H9 (cell line): ENCODE measurements around the gene ADARB2. TPM values are rescaled to one million over a fixed set of nuclear protein-coding genes. Genes with fewer than 3 reads are reported as not detected.

ENCODE experiments used
- DNase-seq: peaks from one replicate; pipeline ENCODE4 v3.0.0-alpha.2; 2017
- H2AFZ ChIP-seq: one replicate; pipeline ENCODE4 v1.6.1; 2013; ENCODE audit warnings: mild to moderate bottlenecking, low read length, control low read depth, moderate library complexity
- H2AK5ac ChIP-seq: 2 replicates; pipeline ENCODE4 v1.6.1; 2013; ENCODE audit warnings: low read length, control low read depth, mixed read lengths; ENCODE audit not compliant: insufficient read length
- H2BK120ac ChIP-seq: one replicate; pipeline ENCODE4 v1.6.1; 2013; ENCODE audit warnings: low read depth, mild to moderate bottlenecking, low read length, control low read depth, inconsistent platforms; ENCODE audit not compliant: poor library complexity, severe bottlenecking
- H2BK12ac ChIP-seq: 2 replicates; pipeline ENCODE4 v1.6.1; 2013; ENCODE audit warnings: low read length, control low read depth, mixed read lengths, low read depth; ENCODE audit not compliant: insufficient read length
- H2BK15ac ChIP-seq: 2 replicates; pipeline ENCODE4 v1.6.1; 2013; ENCODE audit warnings: low read depth, low read length, control low read depth
- H2BK20ac ChIP-seq: one replicate; pipeline ENCODE4 v1.6.1; 2013; ENCODE audit warnings: low read depth, mild to moderate bottlenecking, low read length, control low read depth, inconsistent platforms; ENCODE audit not compliant: poor library complexity, severe bottlenecking
- H2BK5ac ChIP-seq: 2 replicates; pipeline ENCODE4 v1.6.1; 2013; ENCODE audit warnings: low read length, control low read depth, mixed read lengths; ENCODE audit not compliant: insufficient read length
- H3K14ac ChIP-seq: 2 replicates; pipeline ENCODE4 v1.6.1; 2013; ENCODE audit warnings: low read length, control low read depth; ENCODE audit not compliant: insufficient read depth
- H3K18ac ChIP-seq: 2 replicates; pipeline ENCODE4 v1.6.1; 2013; ENCODE audit warnings: low read depth, mild to moderate bottlenecking, mixed read lengths, low read length, control low read depth; ENCODE audit not compliant: insufficient read length
- H3K23ac ChIP-seq: 2 replicates; pipeline ENCODE4 v1.6.1; 2013; ENCODE audit warnings: low read length, control low read depth, mixed read lengths, low read depth; ENCODE audit not compliant: insufficient read length
- H3K23me2 ChIP-seq: 2 replicates; pipeline ENCODE4 v1.6.1; 2013; ENCODE audit warnings: low read depth, mild to moderate bottlenecking, mixed read lengths, low read length, control low read depth; ENCODE audit not compliant: insufficient read length, poor library complexity, severe bottlenecking
- H3K27ac ChIP-seq: 2 replicates; pipeline ENCODE4 v1.5.1; 2013; ENCODE audit warnings: low read length, control low read depth, mixed read lengths, low read depth; ENCODE audit not compliant: insufficient read length
- H3K27me3 ChIP-seq: 2 replicates; pipeline ENCODE4 v1.6.1; 2013; ENCODE audit warnings: low read length, control low read depth, inconsistent platforms; ENCODE audit not compliant: insufficient read depth
- H3K4ac ChIP-seq: 2 replicates; pipeline ENCODE4 v1.6.1; 2013; ENCODE audit warnings: low read depth, mild to moderate bottlenecking, control low read depth, inconsistent platforms, low read length, moderate library complexity
- H3K4me1 ChIP-seq: 2 replicates; pipeline ENCODE4 v1.6.1; 2013; ENCODE audit warnings: low read length, control low read depth, inconsistent platforms; ENCODE audit not compliant: insufficient read depth
- H3K4me2 ChIP-seq: 2 replicates; pipeline ENCODE4 v1.6.1; 2013; ENCODE audit warnings: low read length, control low read depth, mixed read lengths; ENCODE audit not compliant: insufficient read length, insufficient read depth
- H3K56ac ChIP-seq: 2 replicates; pipeline ENCODE4 v1.6.1; 2013; ENCODE audit warnings: low read depth, mild to moderate bottlenecking, mixed read lengths, low read length, control low read depth; ENCODE audit not compliant: insufficient read length
- H3K79me1 ChIP-seq: 2 replicates; pipeline ENCODE4 v1.6.1; 2013; ENCODE audit warnings: low read depth, mild to moderate bottlenecking, moderate library complexity, low read length, control low read depth, inconsistent platforms; ENCODE audit not compliant: insufficient read depth, poor library complexity, severe bottlenecking
- H3K79me2 ChIP-seq: 2 replicates; pipeline ENCODE4 v1.6.1; 2013; ENCODE audit warnings: low read length, control low read depth, inconsistent platforms; ENCODE audit not compliant: insufficient read depth
- H3K9ac ChIP-seq: 2 replicates; pipeline ENCODE4 v1.6.1; 2013; ENCODE audit warnings: low read length, control low read depth, mixed read lengths; ENCODE audit not compliant: insufficient read length; ENCODE audit errors: extremely low read depth
- H3K9me3 ChIP-seq: one replicate; pipeline ENCODE4 v1.6.1; 2013; ENCODE audit warnings: low read depth, low read length, inconsistent platforms; ENCODE audit not compliant: control insufficient read depth
- H3T11ph ChIP-seq: one replicate; pipeline ENCODE4 v1.6.1; 2013; ENCODE audit warnings: mild to moderate bottlenecking, low read length, control low read depth, inconsistent platforms
- H4K20me1 ChIP-seq: one replicate; pipeline ENCODE4 v1.6.1; 2013; ENCODE audit not compliant: control insufficient read depth, insufficient read length, insufficient read depth
- H4K5ac ChIP-seq: 2 replicates; pipeline ENCODE4 v1.6.1; 2013; ENCODE audit warnings: low read depth, mild to moderate bottlenecking, mixed read lengths, low read length, control low read depth; ENCODE audit not compliant: insufficient read length
- H4K8ac ChIP-seq: replicated peaks from 2 replicates; pipeline ENCODE4 v1.6.1; 2013; ENCODE audit warnings: low read length, control low read depth, mixed read lengths, low read depth; ENCODE audit not compliant: insufficient read length
- H4K91ac ChIP-seq: 2 replicates; pipeline ENCODE4 v1.6.1; 2013; ENCODE audit warnings: low read depth, mild to moderate bottlenecking, moderate library complexity, mixed read lengths, low read length, control low read depth; ENCODE audit not compliant: insufficient read length
- H3K27ac Mint-ChIP-seq, 3 experiments: 2 replicates in 2 of 3; 3 replicates in 1 of 3; pipeline ENCODE4 v1.8.0; 2020 to 2021; ENCODE audit warnings: mixed read lengths in 3 of 3, mild to moderate bottlenecking in 1 of 3, moderate library complexity in 1 of 3
- H3K27me3 Mint-ChIP-seq: 2 replicates; pipeline ENCODE4 v1.8.0; 2021; ENCODE audit warnings: low read depth, mild to moderate bottlenecking, moderate library complexity, mixed read lengths
- H3K36me3 Mint-ChIP-seq, 3 experiments: 2 replicates in 2 of 3; 3 replicates in 1 of 3; pipeline ENCODE4 v1.8.0; 2020 to 2021; ENCODE audit warnings: low read depth in 3 of 3, mixed read lengths in 3 of 3; ENCODE audit not compliant: insufficient read depth in 1 of 3
- H3K4me1 Mint-ChIP-seq, 2 experiments: 2 replicates each; pipeline ENCODE4 v1.8.0; 2020; ENCODE audit warnings: mixed read lengths in 2 of 2
- H3K4me3 Mint-ChIP-seq, 2 experiments: 2 replicates in 1 of 2; 3 replicates in 1 of 2; pipeline ENCODE4 v1.8.0; 2020 to 2021; ENCODE audit warnings: mild to moderate bottlenecking in 2 of 2, mixed read lengths in 2 of 2, moderate library complexity in 1 of 2
- H3K9me3 Mint-ChIP-seq, 2 experiments: 2 replicates in 1 of 2; 3 replicates in 1 of 2; pipeline ENCODE4 v1.8.0; 2020; ENCODE audit warnings: mild to moderate bottlenecking in 2 of 2, mixed read lengths in 2 of 2, moderate library complexity in 1 of 2
- WGBS: extraction: QIAGEN DNeasy Blood & Tissue Kit; methylation state at CpG from one replicate; pipeline ENCODE4 v1.1.7; 2013; ENCODE audit warnings: missing lambda C conversion rate, low lambda C conversion rate, mixed read lengths; ENCODE audit not compliant: insufficient read length; ENCODE audit errors: extremely low coverage; 5-methylcytosine and 5-hydroxymethylcytosine counted together
- total RNA-seq: library from RNA; stranded (reverse); gene quantifications from 2 replicates; pipeline ENCODE4 v1.2.1, GENCODE V29; 2021
- TF ChIP-seq, protein P1 (sequence below): fragments of 200-600 bp; sonication (generic); conservative IDR thresholded peaks from 3 replicates; pipeline ENCODE4 v1.8.0; 2021; ENCODE audit warnings: antibody characterized with exemption, mild to moderate bottlenecking

The ADARB2 gene
- total RNA-seq, 1 experiment from 2014 or later, result 0.87 TPM

DNA sequence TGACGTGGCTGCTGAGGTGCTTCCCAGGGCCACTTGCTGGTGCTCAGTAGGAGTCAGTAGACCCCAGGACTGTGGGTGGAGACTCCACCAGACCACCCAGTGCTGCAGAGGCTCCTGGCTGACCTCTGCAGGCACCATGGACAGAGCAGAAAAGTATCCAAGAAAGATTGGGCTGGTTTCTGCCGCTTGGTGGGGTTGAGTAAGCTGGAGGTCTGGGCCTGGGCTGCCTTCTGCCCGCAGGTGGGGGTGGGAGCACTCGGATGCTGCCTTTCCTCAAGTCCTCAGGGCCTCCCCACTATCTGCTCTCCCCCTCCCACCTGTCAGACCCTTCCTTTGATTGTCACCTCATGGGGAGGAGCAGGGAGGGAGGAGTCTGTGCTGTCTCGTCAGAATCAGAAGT, 589.5 kb downstream of the ADARB2 start:
- Histone ChIP-seq H2BK5ac (no peak overlapping the region), H3K27ac (no peak overlapping the region), H3K9me3 (no peaks in the 10 kb centered on the region), H3K23me2 (no peaks in the 10 kb centered on the region), H4K5ac (no peak overlapping the region), H4K20me1 (no peaks in the 10 kb centered on the region), H3K27me3 (no peaks in the 10 kb centered on the region), H3K79me1 (no peaks in the 10 kb centered on the region), H3K18ac (no peak overlapping the region), H2BK20ac (no peak overlapping the region), H2AFZ (no peak overlapping the region), H3K9ac (no peak overlapping the region), H3T11ph (no peak overlapping the region), H3K79me2 (no peaks in the 10 kb centered on the region), H3K4ac (no peak overlapping the region), H2AK5ac (no peak overlapping the region), H3K56ac (no peak overlapping the region), H2BK12ac (no peak overlapping the region), H3K4me2 (no peak overlapping the region), H3K14ac (no peak overlapping the region), H4K8ac (no peak overlapping the region), H4K91ac (no peak overlapping the region), H3K23ac (no peak overlapping the region), H3K4me1 (no peaks in the 10 kb centered on the region), H2BK120ac (no peak overlapping the region), H2BK15ac (no peak overlapping the region)
- WGBS, result no CpG with 5 or more reads among the region's 5 CpGs
- H3K4me3 Mint-ChIP-seq, result no peak overlapping the region
- peaks cover 0 to 9% (median 1%) of the 10 kb centered on the region in 3 experiments; a peak in 3 of 7 replicates for H3K36me3 Mint-ChIP-seq
- no peaks in the 10 kb centered on the region for H3K4me1 Mint-ChIP-seq
- DNase-seq, result no peak
- peaks cover 1% of the 10 kb centered on the region; the same call in 1 of the 2 replicates for H3K27me3 Mint-ChIP-seq
- TF ChIP-seq, protein P1, sequence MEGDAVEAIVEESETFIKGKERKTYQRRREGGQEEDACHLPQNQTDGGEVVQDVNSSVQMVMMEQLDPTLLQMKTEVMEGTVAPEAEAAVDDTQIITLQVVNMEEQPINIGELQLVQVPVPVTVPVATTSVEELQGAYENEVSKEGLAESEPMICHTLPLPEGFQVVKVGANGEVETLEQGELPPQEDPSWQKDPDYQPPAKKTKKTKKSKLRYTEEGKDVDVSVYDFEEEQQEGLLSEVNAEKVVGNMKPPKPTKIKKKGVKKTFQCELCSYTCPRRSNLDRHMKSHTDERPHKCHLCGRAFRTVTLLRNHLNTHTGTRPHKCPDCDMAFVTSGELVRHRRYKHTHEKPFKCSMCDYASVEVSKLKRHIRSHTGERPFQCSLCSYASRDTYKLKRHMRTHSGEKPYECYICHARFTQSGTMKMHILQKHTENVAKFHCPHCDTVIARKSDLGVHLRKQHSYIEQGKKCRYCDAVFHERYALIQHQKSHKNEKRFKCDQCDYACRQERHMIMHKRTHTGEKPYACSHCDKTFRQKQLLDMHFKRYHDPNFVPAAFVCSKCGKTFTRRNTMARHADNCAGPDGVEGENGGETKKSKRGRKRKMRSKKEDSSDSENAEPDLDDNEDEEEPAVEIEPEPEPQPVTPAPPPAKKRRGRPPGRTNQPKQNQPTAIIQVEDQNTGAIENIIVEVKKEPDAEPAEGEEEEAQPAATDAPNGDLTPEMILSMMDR, result no peak
- peaks cover 11 to 14% of the 10 kb centered on the region in 2 experiments; a peak in 4 of 5 replicates for H3K9me3 Mint-ChIP-seq
- no peak overlapping the region for H3K27ac Mint-ChIP-seq
